NCI-H2107 (cell line): ENCODE measurements around the gene NOTCH3.

Experiments used
- DNase-seq: peaks from one replicate; lab custom pipeline; 2025; lab: John Stamatoyannopoulos, UW

NOTCH3 gene

DNA sequence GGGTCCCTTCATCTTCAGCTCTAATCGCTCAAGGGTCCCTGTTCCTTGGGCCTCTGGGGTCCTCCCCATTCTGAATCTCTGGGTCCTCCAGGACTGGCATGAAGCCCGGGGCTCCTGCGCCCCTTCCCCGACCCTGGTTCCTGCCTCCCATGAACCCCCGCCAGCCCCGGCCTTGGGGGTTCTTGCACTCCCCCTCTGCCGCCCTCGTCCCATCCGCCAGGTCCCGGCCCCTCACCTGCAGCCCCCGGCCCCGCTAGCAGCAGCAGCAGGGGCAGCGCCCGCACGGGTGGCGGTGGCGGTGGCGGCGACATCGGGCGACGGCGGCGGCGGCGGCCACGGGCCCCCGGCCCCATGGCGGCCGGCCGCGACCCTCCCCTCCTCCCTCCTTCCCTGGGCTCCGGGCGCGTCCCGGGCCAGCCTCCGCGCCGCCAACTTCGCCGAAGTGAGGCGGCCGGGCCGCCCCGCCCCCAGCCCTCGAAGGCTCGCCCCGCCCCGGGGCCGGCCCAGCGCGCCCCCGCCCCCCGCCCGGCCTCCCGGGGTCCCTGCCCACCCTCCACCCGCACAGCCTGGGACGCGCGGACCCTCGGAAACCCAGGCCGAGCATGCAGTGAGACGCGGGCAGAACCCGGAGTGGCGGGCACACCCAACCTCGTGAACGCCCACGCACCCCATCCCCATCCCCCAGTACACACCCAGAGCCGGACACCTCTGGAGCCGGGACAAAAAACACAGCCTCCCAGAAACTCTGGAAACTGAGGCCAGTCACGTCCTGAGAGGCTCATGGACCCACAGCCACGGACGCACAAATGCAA lies at the start of gene NOTCH3:
Gene NOTCH3 (minus strand): TSS at position 443 of the 812 bp plus-strand sequence. CDS start 90 bp downstream, at position 353.
- DNase-seq: no peak

DNA sequence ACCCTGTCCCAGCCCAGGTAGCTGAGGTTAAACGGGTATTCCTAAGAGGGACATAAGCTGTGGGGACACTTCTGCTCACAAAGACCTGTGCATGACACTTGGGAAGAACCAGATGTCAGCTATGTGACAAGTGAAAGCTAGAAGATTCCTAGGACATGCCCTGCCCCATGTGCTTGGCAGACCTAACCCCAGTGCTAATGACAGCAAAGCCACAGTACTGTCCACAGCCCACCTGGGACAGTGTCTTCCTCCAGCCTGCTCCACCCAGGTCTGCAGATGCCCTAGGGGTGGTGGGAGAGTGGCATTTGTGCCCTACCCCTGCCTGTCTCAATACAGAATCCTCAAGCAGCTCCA lies 49.8 kb upstream of the NOTCH3 start:
- no peak for DNase-seq

DNA sequence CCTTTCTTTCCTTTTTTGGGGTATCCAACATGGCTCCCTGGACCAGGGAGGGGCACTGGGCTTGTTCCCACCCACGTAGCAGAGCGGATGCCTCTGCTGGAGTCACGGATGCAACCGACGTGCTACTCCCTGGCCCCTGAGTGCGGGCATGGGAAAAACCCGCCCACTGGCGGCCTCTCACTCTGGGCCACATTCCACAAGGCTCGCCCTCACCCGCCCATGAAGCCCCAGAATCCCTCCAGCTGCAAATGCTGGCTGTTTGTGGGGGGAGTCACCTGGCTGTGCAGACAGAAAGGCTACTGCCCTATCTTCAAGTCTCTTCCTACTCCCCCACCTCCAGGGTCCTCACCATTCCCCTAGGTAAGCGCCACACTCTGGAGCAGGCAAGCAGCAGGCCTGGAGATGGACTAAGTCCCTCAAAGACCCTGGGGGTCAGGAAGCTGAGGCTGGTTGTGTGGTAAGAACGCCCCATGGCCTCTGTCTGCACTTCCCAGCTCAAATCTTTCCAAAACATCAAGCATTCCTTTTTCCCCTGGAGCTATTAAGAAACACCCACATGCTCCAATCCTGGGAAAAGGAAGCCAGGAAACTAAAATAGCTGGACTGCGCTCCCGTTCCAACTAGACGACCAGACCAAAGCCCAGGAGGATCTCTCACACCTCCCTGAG lies 49.3 kb upstream of the NOTCH3 start:
- DNase-seq: no peak

DNA sequence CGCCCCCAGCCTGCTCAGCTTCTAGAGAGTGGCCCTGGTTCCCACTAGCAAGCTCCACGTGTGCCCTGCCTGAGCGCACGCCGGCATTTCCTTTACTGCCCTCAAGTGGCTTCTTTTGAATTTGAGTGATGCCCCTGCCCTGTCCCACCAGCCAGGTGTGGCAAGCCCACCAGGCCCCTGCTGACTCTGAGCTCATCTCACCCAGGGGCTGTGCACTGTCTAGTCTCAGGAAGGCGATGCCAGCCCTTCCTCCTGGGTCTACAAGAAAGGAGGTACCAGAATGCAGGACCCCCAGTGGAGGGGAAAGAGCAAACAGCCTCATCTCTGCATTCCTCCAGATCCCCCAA lies 48.7 kb upstream of the NOTCH3 start:
- no peak for DNase-seq

DNA sequence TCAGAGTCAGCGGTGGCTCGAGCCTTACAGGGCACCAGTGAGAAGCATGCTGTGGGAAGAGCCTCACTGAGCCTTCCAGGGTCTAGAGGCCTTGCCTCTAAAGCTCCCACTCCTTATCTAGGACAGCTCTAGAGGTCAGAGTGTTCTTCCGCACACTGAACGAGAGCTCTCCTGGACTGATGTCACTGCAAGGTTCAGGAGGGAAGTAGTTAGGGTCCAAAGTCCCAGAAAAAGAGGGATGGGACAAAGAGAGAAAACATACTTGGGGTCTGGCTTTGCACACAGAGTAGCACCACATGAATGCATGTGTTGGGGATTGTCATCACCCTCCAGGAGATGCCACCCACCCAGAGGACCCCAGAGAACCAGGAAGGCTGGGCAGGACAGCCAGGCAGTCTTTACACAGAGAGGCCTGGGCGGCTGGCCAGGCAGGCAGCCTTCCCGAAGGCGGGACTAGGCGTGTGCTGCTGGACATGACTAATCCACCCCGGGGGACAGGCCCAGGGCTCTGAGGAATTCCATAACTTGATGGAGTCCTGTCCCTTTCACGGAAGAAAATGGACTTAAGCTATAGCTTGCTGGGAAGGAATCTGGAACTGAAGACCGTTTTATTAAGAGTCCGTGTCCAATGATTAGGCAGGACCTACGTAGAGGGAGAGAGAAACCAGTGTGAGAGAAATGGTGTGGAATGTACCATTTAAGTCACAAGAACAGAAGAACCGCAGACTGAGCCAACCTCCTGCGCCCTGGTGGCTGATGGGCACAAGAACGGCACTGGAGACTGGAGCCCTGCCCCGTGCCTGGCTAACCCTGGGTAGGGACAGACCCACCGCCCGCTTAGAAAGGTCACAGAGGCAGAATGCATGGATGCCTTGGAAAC lies 48.1 kb upstream of the NOTCH3 start:
- no peak for DNase-seq

DNA sequence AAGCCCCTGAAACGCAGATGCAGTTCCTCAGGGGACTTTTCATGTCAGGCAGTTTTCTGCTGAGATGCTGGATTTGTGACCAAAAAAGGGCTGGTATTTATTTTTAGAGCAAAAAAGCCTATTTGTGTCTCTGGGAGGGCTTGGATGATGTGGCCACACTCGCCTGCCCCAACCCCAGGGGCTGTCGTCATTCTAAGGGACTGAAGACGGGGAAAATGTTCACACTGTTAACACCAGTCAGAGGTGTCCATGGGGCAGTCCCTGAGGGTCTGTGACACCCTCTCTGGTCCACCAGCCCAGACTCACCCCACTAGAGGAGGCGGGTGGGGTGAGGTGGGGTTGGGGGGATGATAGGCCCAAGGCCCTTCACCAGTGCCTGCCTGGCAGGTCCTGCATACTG lies 47.3 kb upstream of the NOTCH3 start:
- DNase-seq: no peak

DNA sequence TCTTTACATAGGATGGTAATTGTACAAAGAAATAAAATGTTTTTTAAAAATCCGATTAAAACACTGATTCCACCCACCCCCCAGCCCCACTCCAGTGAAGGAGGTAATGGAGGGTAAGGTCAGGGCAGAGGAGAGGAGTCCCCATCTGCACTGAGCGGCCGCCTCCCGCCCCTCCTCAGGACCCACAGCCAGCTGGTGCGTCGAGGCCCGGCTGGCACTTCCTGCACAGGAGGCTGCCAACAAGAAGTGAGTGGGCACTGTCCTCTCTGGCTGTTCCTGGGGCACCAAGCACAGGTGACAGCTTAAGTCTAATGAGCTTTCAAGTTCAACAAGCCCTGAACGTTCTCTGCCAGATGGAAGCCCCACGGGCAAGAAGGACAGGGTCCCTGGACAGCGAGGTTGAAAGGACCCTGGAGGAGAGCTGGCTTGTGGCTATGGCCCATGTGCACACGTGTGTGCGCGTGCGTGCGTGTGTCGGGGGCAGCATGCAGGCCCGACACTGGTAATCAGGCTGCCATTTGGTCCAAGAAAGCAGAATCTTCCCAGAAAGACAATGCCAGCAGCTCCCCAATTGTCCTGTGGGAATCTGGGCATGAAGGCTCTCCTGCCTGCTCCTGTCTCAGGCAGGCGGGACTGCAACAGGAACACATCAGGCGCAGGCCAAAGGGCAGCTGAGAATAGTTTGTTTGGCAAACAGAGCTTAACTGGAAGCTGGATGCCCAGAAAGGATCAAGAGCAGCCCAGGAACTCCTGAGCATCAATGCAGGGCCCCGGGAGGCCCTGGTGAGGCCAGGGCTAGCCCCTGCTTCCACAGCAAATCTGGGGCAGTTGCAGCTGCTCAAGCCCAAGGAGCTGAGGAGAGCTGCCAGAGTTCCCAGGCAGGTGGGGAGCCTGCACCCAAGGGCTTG lies 46.6 kb upstream of the NOTCH3 start:
- DNase-seq: no peak

DNA sequence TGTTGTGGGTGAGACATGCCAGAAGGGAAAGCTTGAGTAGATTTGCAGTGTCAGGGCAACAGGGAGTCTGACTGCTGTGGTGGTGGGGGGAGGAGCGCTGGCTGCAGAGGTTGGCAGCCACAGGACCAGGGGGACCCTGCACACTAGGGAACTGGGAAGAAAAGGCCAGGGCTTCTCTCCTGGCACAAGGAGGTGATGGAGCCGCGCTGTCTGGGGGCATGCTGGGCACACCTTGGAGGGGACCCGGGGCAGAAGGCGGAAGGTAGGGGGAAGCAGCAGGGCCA lies 45.3 kb upstream of the NOTCH3 start:
- DNase-seq: no peak

DNA sequence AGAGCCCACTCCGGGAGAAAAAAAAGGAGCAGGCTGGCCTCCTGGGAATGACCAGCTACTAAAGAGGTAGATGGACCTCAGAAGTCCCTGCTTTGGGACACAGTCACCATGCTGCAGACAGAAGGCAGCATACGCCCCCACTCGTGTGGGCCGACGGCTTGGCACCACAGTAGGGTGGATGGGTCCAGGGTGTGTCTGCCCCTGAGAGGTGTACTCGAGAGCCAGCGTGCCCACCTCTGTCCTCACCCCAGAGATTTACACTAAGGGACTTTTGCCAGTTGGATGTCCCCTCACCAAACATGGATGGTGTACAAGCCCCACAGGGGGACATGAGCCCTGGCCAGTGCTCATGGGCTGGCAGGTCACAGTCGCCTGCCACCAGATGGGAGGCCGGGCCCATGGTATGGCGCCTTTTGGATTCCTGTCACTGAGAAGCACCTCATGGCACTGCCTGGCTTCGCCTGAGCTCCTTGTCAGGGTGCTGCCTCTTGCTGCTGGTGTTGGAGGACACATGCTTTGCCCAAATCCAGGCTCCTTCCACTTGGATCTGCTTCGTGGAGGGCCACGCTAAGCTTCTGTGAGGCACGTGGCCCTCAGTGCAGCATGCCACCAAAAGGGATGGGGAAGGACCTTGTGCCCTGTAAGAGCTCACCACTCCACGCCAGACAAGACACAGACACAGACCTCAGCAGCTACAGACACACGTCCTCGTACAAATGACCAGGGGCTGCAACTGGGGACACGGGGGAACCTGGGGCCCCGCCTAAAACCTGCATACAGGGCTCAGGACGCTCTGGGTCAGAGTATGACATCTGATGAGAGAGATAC lies 44.8 kb upstream of the NOTCH3 start:
- no peak for DNase-seq

DNA sequence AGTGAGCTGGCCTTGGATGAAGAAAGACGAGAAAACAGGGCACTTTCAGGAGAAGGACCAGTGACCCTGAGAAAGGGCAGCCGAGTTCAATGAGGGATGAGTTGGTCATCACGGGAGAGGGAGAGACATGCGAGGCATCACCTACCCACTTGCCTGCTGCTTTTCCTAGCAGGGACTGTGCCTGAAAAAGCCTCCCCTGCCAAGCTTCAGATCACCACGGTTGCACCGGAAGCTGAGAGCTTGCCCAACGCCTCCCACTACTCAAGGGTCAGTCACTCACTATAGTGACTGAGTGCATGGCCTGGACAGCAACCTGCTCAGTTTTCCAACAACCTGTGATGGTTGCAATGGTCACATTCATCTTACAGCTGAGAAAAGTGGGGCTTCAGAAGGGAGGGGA lies 44.0 kb upstream of the NOTCH3 start:
- DNase-seq: no peak

DNA sequence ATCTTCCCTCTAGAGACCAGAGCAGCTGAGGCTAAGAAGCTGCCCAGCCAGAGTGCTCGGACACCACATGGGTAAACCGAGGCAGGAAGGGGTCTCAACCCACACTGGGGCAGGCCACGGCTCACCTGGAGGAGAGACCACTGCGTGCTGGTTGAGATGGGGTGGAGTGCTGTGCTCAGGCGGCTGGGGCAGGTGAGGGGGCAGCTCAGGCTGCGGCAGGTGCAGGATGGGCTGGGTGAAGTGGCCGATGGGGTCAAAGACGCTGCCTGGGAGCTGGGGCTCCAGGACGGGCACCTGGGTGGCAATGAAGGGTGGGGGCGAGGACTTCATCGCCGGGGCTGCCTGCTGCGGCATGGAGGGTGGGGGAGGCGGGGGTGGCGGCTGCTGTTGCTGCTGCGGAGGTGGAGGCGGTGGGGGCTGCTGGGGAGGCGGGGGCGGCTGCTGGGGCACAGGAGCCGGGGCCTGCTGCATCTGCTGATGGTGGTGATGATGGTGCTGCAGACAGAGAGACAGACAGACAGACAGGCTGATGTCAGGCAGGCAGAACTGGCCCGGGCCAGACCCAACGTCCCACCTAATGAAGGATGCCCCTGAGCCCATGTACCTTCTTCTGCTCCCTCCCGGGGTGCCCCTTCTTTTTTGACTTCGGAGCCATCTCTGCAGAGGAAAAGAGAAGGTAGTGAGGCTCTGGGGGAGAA lies 43.5 kb upstream of the NOTCH3 start:
- no peak for DNase-seq

DNA sequence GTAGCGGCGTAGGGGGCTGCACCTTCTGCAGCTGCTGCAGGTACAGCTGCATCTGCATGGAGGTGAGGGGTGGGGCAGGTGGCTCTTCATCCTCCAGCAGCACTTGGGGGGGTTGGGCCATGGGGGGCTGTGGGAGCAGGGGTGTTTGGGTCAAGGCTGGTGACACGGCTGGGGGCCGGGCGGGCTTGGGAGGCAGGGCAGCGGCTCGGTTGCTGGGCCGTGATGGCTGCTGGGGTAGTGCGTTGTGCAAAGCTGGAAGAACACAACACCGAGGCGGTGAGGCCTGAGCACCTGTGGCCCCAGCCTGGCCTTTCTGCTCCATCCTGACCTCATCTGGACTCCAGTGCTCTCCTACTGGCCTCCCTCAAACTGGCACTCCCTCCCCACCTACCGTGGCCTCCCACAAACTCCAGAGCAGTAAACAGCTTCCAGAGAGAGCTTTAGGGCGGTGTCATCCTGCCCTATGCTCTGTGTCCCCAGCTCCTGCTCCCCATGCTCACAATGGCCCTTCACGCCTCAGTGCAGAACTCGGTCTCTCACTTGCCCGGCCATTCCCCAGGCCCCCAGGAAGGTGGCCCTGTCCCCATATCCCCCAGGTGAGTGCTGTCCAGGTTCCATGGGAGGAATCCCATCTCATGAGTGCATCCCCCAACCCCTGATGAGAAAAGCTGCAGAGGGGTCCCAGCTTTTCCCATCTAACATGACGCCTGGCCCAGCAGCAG lies 42.6 kb upstream of the NOTCH3 start:
- no peak for DNase-seq

DNA sequence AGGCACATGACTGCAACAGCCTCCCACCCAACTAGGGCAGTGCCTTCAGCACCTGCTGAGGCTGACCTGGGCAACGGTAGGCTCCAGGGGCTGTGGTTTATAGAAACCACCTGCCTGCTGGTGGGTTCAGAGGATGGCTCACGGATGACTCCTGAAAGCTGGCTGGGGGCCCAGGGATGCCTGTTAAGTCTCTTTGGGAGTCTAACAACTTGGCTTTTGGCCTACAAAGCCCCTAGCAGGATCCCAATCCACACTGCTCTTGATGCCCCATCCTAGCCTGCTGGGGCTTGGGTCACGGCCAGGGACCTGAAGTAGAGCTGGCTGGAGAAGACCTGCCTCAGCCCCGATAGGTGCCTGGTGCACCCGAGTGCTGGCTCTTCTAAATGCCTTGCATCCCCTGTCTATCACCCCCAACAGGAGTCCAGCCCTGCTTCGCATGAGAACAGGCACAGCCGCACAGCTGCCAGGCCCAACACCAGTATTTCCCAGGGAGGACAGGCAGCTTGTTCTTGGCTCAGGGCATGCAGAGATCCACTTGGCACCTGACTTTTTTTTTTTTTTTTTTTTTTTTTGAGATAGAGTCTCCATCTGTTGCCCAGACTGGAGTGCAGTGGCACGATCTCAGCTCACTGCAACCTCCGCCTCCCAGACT lies 40.6 kb upstream of the NOTCH3 start:
- no peak for DNase-seq

DNA sequence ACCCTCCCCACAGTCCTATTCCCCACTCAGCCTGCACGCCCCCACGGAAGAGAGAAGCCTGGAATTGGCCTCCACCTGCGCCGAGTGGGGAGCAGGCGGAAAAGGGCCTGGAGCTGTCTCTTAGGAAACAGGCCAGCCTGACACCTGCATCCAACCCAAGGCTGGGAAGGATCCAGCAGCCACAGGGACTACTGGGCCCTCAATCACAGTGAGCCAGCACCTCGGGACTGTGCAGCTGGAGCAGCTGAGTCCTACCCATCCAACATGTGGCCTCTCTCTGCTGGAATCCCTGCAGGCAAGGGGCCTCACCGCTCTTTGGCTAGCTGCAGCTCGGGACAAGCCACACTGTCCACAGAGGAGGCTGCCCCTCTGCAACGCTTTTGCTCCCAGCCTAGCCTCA lies 39.7 kb upstream of the NOTCH3 start:
- DNase-seq: no peak

DNA sequence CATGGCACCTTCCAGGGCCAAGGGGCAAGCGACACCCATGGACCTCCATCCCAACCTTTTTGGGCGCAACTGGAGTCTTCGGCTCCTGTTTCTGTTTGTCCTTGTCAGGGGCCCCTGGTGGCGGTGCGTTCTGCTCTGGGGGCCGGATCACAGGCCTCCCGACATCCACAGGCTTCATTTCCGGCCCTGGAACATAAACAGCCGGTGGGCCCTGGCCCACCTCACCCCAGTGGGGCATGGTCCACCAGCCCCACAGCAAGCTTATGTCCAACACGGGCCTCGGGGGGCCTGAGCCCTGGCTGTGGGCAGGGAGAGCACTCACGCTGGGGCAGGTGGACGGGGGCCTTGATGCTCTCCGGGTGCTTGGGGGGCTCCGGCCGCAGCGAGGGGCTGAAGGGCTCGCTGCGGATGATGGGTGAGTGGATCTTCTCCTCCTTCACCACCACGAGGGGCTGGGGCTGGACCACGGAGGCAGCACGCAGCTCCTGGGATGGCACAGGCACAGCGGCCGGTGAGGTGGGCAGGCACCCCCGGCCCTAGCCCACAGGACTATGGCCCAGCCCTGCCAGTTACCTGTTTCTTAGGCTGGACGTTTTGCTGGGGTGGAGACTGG lies 38.6 kb upstream of the NOTCH3 start:
- DNase-seq: no peak

DNA sequence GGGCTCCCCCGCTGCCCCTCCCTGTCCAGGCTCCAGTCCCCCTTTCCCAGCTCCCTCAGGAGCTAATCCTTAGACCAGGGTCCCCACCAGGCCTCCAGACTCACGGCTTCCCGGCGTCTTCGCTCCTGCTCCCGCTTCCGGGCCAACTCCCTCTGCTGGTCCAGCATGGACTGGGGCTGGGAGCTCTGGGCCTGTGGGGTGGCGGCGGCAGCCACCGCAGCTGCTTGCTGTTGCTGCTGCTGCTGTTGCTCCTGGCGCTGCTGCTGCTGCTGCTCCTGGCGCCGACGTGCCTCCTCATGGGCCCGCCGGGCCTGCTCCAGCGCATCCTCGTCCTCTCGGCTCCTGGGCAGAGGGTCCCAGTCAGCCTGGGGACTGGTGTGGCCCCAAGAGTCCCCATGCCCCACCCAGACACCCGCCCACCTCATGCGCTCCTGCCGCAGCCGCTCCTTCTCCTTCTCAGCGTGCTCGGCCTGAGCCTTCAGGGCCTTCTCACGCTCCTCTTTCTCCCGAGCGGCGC lies 37.9 kb upstream of the NOTCH3 start:
- no peak for DNase-seq

DNA sequence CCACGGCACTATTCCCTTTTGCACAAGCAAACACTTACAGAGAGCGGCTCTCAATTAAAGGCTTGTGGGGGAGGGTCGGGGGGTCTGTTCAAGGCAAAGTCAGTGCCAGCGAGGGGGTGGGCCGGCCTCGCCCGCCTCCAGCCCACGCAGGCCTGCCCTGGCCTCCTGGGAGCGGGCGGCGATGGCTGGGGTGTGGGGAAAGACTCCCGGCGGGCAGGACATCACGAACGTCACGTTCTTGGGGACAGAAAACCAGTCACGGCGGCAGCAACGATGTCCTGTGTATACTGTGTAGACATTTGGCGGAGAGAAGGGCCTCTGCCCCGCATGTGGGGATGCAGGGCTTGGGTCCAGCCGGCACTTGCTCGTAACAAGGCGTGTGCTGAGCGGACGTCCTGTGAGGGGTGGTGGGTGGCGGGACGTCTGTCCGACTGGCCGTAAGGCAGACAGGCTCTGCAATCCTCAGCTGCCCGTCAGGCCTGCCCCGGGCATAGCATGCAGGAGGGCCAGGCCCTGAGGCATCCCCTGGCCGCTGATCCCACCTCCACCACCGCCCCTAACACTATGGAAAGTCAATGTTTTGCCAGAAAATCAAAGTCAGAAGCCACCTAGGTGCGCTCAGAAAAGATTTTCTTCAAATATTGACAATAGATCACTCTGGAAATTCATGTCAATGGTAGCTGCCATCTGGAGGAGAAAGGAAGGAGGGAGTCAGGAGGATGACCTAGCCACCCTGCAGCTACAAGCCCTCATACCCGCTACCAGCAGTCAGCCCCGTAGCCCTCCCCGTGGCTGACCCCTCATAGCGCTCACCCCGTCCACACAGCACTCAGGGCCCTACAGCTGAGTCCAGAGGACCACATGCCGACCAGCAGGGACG lies 37.2 kb upstream of the NOTCH3 start:
- DNase-seq: no peak

DNA sequence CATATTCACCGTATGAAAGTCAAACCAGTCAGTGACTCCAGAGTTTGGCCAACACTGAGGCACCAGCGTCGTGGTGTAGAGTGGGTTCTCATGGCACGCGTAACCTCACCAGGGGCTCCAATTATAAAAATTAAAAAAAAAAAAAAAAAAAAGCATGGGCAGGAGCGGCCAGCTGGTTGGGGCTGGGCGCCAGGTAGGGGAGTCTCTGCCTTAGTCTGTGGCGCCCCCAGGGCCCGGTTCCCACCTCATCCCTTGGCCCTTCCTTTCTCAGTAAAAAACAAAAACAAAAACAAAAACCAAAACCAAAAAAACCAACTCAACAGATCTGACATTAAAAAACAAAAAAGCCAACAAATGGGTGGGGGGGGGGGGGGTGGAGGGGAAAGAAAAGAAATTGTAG lies 36.1 kb upstream of the NOTCH3 start:
- DNase-seq: no peak
